GM19351 (cell line): Measurements from ENCODE around the gene PIK3C2B.

Experiments used
- ATAC-seq: cut with Tn5 transposase; IDR thresholded peaks from one replicate; pipeline ENCODE4 v1.9.1; 2021; ENCODE audit warnings: mild to moderate bottlenecking, moderate library complexity; ENCODE audit not compliant: unreplicated experiment

The PIK3C2B gene

DNA sequence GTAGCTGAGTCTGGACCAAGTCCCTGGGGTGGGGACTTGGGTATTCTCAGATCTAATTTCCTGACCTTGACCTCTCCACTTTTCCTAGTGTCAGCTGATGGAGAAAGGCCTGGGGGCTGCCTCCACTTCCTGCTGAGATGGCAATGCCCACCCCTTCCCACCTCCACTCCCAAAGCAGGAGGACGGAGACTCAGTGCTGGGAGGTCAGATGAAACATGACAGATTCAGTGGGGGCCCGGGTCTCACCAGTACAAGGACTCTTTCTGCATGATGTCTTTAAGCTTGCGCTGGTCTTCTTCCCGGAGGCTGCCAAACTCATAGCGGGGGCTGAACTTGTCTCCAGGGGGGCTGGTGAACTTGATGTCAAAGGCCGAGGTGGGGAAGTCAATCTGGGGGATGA lies 47.4 kb downstream of the PIK3C2B start:
- no peak for ATAC-seq

DNA sequence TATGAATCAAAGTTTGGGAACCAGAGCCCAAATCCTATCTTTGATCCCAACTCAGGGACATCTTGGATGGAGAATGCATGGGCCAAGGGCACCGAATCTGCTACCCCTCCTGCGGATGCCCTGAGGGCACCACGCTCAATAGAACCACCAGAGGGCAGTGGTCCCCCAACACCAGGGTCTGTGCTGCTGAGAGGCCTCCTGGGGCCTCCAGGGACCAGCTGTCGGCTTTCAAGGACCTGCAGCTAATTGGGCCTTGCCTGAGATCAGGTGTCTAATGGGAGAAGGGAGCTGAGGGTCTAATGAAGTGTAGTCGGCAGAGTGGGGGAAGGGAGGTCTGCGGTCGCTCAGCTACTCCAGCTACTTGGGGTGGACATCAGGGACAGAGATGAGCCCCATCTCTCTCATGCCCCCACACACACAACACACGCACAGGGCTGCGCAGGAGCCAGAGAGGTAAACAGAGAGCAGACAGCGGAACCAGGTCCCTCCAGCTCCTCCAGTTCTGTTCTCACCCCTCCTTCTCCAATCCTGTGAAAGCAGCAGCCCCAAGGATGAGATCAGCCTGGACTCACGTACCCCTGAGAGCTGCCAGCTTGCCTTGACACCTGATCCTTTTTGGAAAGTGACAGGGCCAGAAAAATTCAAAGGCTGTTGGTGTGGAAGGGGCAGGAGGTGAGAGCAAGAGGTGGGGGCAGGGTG lies 48.0 kb downstream of the PIK3C2B start:
- ATAC-seq: peak; percentile 76

- ATAC-seq: no peak
Measured at GRCh38 chr1:204445860-204446412, 48.7 kb downstream of the PIK3C2B start.
